Stimulated activated CD8-positive, alpha-beta memory T cell treated with anti-CD3 and anti-CD28 coated beads, Interleukin-12 subunit alpha, Interleukin-12 subunit beta, amount 100 ng/mL, for 24 hours (primary cell): ENCODE measurements around the gene SPEN.

Experiments
- DNase-seq: peaks from one replicate; pipeline ENCODE4 v3.0.0-alpha.2; 2020; ENCODE audit errors: extremely low read depth

Gene SPEN

DNA sequence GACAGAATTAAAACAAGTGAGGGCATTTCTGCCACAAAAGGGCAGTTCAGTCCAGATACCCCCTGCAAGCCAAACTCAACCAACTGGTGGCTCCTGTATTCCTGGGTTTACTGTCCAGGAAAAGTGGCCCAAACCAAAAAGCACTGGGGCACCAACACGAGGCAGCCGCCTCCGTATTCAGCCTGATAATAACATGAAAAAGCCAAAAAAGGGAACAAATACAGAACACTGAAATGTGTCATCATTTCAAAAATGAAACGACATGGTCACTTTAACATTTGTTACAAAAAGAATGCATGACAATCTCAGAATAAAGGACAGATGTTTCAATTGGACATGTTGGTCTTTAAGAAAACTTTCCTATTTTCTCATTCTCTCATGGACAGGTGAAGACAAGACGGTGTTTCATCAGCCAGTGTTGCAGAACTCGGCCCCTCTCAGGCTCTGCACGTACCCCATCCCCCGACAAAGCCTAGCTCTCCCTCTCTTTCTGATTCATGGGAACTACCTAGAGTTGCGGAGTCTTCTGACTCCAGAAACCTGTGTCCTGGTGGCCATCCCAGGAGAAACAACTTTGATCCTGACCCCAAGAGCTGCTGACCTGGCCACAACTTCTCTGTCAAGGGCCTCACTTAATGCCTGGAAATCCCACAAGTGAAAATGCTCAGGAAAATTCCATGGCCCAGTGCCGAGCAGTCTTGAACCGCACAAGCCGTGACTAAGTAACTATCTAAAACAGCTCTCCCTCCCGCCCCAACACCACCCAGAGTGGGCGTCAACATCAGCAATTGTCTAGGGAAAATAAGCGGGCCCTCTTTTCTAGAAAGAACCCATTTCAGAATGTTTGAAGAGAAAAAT, 101.3 kb downstream of the SPEN start:
- no peak for DNase-seq

DNA sequence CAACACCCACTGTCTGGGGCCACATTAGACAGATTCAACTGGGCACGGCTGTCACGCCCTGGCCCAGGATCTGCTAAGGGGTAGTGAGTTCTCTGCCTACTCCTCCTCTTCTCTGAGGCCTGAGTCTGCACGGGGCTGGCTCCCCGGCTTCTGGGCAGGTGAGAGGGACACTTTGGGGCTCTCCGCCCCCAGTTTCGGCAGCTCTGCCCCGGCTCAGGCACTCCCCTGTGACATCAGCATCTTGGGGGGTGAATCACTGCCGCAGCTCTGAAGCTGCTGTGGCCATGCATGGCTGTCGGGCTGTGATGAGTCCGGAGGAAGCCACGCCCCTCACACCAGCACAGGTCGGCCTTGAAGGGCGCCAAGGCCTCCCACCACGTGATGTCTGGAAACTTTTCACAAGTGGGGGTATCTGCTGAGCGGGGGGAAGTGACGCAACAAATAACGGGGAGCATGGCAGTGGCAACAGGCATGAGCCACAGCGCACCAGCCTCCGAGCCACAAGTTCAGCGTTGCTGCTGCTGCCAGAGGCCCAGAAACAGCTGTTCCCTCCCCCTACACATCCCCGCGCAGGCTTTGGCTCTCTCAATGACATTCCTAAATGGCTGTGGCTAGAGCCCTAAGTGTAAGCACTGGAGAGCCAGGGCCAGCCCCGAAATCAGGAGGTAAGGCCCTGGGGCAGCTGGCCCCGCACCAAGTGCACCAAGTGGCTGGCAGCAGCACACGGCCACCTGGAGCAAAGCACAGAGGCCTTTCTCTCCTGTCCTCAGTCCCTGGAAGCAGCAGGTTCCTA, 102.1 kb downstream of the SPEN start:
- peak; percentile 84 for DNase-seq

GRCh38 chr1:15950302-15950701, 102.8 kb downstream of the SPEN start:
- no peak for DNase-seq

DNA sequence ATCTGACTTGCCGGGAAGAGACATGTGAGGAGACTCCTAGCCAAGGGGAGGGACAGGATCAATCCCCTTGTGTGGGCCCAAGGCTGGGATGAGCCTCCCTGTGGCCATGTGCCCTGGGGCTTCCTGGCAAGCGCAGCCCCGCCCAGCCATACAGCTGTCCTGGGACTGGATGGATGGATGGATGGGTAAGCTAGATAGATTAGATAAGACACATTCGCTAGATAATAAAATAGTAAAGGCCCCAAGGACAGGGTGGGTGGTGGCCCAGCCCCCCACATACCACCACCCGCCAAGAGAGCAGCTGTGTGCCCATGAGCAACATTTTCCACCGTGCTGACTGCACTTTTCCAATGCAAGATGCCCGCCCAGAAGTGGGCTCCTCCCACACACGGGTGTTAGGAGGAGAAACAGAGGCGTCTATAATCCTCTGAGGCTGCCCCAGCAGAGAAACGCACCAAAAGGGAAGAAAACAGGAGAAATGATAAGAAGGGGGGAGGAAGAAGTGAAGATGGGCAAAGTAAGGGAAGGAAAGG, 103.3 kb downstream of the SPEN start:
- peak; percentile 62 for DNase-seq

DNA sequence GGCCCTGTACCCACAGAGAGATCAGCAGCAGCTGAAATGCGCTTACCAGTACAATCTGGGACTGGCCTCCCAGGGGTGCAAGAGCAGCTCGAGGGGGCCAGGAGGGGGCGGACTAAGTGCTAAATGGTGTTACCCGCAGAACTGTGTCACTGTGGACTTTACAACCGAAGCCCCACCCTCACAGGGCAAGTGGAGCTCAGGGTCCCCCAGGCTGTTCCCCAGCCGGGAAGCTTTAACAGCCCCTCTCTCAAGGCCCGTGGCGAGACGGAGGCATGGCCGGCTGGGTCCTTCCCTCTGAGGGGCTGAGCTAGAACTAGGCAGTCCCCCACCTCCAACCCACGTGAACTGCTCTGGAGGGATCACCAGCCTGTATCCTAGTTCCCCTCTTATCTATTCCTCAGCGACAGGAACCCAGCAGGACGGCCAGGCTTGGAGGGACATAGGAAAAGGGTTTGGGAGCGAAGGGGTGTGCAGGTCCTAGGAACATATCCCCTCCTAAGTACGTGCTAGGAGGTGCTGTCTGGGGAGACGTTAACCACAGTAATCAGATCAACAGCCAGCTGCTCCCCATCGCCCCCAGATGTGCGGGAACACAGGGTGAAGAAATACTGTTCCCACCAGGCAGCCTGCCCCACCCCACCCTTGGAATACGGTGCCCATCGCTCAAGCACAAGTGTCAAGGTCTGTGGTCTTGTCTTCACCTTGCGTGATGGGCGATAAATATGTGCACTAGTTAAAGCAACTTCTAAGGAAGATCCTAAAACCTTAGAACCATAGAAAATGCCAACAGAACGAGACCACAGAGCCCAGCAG, 104.0 kb downstream of the SPEN start:
- DNase-seq, result no peak

GRCh38 chr1:15952317-15953258, 105.1 kb downstream of the SPEN start:
- DNase-seq, result no peak

DNA sequence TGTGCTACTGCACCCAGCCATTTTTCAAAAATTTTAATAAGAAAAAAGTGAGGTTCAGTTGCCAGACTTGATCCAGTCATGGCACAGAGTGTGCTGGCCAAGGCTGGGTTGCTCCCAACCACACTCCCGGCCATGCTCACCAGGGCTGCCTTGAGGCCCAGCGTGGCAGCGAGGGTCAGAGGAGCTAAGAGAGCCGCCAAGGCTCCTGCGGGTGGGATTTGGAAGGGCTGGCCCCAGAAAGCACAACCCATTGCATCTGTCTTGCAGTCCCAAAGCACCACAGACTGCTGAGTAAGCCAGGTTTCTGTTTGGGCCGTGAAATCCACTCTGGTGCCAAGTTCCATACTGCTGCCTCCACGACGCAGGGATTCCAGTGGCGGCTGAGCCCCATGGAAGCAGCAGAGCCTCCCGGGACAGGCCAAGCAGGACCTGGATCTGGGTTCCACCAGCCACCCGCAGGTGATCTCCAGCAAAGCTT, 105.8 kb downstream of the SPEN start:
- DNase-seq, result no peak

DNA sequence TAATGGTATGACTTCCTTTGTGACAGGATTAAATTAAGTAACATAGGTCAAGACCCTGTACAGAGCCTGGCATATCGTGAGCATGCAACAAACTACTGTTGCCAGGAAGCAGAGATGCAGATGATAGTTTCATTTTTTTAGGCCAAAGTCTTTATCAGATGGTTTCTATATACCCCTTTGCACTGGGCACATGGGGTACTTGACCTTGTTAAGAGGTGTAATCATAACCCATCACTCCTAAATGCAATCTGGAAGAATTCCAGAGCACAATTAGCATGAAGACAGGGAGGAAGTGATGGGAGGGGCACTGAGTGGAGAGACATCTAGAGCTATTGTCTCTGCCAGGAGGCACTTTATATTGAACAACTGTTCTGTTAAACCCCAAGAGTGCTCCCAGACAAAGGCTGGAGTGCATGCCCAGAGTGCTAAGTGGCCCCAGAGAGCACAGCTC, 106.3 kb downstream of the SPEN start:
- no peak for DNase-seq

GRCh38 chr1:15954316-15954715, 106.8 kb downstream of the SPEN start:
- no peak for DNase-seq

DNA sequence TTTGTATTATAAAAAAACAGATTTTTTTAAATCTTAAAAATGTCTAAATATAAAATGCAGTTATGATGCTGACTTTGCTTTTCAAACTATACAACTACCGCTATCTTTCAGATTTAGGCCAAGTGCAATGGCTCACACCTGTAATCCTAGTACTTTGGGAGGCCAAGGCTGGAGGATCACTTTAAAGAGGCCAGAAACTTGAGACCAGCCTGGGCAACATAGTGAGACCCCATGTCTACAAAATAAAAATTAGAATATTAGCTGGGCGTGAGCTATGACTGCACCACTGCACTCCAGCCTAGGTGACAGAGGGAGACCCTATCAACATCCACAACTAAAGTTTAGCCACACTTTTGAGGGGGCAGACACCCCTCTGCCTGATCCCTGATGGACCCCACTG, 108.0 kb downstream of the SPEN start:
- DNase-seq, result no peak

DNA sequence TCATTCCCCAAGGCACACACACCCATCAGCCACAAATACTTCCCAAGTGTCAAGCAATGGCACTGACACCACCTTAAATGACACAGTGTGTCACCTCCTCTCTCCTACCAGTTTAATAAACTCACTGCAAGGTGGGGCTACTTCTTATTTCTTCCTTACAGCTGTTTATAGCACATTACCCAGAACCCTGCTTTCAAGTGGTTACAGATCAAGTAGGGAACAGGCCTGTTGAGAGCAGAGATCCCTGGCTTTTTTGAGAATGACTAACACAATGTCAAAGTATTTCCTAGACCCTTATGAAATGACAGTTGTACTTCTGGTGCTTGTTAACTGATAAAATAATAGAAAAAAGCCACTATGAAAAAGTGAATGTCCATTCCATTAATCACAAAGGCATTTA, 108.6 kb downstream of the SPEN start:
- no peak for DNase-seq

DNA sequence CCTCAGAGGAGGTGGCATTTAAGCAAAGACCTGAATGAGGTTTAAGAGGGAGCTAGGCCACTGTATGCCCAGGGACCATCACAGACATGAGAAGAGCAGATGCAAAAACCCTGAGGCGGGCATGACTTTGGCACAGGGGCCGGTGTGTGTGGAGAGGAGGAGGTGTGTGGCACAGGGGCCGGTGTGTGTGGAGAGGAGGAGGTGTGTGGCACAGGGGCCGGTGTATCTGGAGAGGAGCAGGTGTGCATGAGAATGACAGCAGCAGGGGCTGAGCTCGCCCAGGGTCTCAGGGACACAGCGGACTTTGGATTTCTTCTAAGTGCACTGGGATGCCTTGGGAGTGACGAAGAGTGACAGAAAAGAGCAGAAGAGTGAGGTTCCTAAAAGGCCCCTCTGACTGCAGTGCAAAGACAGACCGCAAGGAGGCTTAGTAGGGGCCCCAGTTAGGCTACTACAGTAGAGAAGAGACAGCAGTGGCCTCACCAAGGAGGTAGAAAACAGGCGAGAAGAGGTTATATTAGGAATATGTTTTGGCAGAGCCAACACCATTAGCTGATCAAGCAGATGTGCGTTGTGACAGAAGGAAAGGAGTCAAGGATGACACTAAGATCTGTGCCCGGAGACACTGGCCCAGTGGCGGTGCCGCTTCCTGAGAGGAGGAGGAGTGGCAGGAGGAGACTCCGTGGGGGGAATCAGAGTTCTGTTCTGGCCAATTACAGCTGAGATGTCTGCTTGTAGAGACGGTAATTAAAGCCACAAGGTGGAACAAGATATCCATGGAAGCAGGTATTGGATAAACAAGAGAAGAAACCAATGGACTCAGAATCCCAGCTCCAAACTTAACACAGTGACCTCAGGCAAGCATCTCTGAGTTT, 110.0 kb downstream of the SPEN start:
- no peak for DNase-seq

DNA sequence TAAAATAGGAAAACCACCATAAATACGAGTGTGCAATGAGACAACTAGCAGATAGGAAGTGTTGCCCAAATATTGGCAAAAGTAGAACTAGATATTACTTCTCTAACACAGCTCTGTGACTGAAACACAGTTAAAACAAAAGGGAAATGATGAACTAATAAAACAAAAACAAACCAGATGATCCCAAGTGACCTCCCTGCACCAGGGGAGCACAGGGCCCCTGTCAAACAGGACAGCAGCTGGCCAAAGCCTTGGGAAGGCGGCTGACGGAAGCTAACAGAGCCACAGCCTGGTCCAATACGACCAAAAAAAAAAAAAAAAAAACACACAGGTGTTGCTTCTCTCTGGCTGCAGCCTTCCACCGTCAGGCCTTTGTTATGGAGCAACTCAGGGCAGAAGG, 110.6 kb downstream of the SPEN start:
- DNase-seq, result no peak

- no peak for DNase-seq
Observed at GRCh38 chr1:15958793-15959192, 111.3 kb downstream of the SPEN start.

GRCh38 chr1:15959424-15959823, 111.9 kb downstream of the SPEN start:
- DNase-seq, result no peak

GRCh38 chr1:15959827-15960446, 112.4 kb downstream of the SPEN start:
- no peak for DNase-seq

GRCh38 chr1:15960808-15961207, 113.3 kb downstream of the SPEN start:
- no peak for DNase-seq

DNA sequence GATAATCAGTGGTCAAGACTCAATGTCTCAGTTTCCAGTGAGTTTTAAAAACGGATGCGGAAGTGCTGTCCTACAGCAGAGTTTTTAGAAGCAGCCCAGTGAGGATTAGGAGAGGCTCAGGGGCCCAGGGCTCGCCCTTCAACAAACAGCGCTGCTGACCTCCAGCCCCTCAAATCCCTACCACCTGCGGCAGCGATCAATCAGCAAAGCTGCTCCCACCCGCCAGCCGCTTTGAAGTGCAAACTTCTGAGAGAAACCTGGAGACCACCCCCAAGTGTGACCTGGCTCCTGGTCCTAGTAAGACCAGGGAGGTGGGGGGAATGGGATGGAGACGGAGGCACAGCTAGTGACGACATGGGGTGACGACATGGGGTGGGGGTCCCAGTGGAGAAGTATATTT, 114.0 kb downstream of the SPEN start:
- no peak for DNase-seq

DNA sequence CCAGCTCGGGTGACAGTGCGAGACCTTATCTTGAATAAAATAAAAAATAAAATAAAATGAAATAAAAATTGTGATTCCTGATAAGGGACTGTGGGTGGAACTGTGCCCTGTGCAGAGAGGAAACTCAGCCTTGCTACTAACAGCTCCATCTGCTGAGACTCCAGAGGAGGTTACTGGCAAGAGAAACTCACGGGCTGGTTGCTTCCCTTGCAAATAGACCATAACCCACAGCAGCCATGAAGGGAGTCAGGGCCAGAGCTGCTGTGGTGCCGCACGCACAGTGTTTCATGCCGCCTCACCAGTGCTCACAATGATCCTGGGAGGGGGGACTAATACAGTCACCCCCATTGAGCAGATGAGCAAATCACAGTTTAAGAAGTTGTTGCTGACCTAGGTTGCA, 114.7 kb downstream of the SPEN start:
- no peak for DNase-seq
